GM06990 (cell line): Measurements from ENCODE around the gene PLAU.

ENCODE experiments used
- DNase-seq: peaks from one replicate; pipeline ENCODE4 v3.0.0-alpha.2; 2011; ENCODE audit not compliant: insufficient read length; ENCODE audit errors: extremely low read depth
- H3K27me3 ChIP-seq: replicated peaks from 2 replicates; pipeline ENCODE4 v1.6.0; 2011; ENCODE audit warnings: low read length; ENCODE audit not compliant: control insufficient read depth, insufficient read depth
- H3K36me3 ChIP-seq: 2 replicates; pipeline ENCODE4 v1.5.1; 2011; ENCODE audit warnings: low read length; ENCODE audit not compliant: control insufficient read depth, insufficient read depth
- H3K4me3 ChIP-seq: replicated peaks from 2 replicates; pipeline ENCODE4 v1.5.1; 2011; ENCODE audit warnings: low read depth, mild to moderate bottlenecking, control low read depth, low read length
- TF ChIP-seq, protein P1 (sequence below): IDR thresholded peaks from 2 replicates; pipeline ENCODE4 v1.5.1; 2011; ENCODE audit warnings: low read length, control low read depth, mild to moderate bottlenecking, inconsistent platforms; ENCODE audit not compliant: insufficient read depth, poor library complexity, severe bottlenecking

Gene PLAU

DNA sequence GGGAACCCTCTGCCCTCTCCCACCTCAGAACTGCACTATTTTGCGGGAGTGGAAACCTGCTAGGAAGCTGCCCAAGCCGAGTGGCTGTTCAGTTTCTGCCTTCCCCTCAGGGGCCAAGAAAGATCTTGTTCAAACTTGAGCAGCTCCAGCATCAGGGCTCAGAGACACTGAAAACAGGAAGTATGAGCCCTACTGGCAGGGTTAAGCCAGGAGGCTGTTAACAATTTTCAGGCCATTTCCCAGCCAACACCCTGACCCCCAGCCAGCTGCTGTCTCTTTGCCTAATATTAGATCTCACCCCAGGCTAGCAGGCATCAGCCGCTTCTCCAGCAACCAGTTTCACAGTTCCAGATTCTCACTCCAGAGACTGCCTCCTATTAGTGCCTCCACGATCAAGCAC is 9.2 kb downstream of the PLAU start:
- TF ChIP-seq, protein P1, sequence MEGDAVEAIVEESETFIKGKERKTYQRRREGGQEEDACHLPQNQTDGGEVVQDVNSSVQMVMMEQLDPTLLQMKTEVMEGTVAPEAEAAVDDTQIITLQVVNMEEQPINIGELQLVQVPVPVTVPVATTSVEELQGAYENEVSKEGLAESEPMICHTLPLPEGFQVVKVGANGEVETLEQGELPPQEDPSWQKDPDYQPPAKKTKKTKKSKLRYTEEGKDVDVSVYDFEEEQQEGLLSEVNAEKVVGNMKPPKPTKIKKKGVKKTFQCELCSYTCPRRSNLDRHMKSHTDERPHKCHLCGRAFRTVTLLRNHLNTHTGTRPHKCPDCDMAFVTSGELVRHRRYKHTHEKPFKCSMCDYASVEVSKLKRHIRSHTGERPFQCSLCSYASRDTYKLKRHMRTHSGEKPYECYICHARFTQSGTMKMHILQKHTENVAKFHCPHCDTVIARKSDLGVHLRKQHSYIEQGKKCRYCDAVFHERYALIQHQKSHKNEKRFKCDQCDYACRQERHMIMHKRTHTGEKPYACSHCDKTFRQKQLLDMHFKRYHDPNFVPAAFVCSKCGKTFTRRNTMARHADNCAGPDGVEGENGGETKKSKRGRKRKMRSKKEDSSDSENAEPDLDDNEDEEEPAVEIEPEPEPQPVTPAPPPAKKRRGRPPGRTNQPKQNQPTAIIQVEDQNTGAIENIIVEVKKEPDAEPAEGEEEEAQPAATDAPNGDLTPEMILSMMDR = no peak
- Histone ChIP-seq H3K27me3 (peaks cover 2% of the 10 kb centered on the region), H3K4me3 (no peak overlapping the region), H3K36me3 (no peaks in the 10 kb centered on the region)
- DNase-seq = peak; percentile 42

DNA sequence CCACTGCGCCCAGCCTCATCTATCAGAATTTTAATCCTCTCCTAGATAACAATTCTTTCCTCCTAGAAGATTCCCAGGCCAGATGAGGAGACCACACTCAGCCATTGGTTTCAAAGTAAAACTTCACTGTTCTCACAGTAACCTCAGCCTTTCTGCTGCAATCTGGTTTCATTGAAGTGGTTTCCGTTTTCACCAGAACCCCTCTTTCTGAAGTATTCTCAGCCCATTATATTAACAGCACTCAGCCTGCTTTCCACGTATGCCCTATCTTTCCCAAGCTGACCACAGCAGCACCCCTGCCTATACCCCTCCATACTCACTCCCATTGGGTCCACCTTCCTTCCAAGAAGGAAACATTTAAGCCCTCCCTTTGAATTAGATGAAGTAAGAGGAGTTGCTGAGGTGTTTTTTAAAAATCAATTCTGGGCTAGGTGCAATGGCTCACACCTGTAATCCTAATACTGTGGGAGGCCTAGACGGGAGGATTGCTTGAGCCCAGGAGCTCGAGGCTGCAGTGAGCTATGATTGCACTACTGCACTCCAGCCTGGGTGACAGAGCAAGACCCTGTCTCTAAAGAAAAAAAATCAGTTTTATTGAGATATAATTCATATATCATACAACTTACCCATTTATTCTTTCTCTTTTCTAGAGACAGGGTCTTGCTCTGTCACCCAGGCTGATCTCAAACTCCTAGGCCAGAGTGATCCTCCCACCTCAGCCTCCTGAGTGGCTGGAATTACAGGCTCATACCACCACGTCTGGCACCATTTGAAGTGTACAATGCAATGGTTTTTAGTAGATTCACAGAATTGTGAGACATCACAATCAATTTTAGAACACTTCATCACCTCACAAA is 11.3 kb downstream of the PLAU start:
- Histone ChIP-seq H3K36me3 (no peaks in the 10 kb centered on the region), H3K27me3 (peaks cover 2% of the 10 kb centered on the region), H3K4me3 (no peak overlapping the region)
- no peak for DNase-seq
- TF ChIP-seq, protein P1 = no peak

DNA sequence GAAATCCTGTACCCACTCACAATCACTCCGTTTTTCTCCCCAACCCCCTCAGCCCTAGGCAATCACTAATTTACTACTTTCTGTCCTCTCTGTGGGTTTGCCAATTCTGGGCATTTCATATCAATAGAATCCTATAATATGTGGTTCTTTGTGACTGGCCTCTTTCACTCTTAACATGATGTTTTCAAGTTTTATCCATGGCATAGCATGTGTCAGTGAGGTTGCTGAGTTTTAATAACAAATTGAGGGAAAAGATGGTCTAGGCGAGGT is 11.9 kb downstream of the PLAU start:
- DNase-seq = no peak
- H3K4me3 ChIP-seq = no peak overlapping the region
- TF ChIP-seq, protein P1 = no peak
- H3K27me3 ChIP-seq = peaks cover 2% of the 10 kb centered on the region
- no peaks in the 10 kb centered on the region for H3K36me3 ChIP-seq

DNA sequence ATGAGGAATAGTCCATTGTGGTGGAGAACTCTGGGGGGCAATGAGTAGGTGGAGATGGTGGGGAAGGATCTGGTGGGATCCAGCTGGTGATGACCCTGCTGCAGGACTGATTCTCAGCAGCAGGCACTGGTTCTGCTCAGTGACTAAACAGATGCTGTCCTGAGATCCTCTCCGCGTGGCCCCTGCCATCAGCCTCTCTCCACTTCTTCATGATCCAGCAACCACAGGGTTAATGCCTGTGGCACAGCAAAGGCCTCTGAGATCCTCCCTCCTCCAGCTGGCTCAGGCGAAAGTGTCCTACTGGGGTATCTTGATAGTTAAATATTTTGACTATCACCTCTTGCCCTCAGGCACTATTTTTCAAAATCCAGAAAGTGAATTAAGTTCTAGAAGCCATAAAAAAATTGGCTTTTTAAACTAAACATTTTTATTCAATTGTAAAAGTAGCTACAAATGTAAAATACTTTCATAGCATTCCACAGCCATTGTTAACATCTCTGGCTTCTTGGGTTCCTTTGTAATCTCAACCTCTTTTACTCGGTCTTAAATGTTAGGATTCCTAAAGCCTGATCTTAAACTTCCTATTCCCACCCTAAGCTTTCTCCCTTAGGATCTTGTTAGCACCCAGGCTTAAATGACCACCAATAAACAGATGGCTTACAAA is 13.1 kb downstream of the PLAU start:
- H3K4me3 ChIP-seq = no peak overlapping the region
- H3K36me3 ChIP-seq = no peaks in the 10 kb centered on the region
- TF ChIP-seq, protein P1 = no peak
- H3K27me3 ChIP-seq = peaks cover 2% of the 10 kb centered on the region
- no peak for DNase-seq

DNA sequence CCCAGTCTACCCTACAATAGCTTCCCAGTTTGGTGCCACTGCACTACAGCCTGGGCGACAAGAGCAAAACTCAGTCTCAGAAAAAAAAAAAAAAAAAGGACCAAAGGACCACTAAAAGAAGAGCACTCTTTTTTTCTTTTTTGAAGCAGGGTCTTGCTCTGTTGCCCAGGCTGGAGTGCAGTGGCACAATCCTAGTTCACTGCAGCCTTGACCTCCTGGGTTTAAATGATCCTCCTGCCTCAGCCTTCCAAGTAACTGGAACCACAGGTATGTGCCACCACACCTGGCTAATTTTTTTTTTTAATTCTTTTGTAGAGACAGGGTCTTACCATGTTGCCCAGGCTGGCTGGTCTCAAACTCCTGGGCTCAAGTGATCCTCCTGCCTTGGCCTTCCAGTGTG is 14.0 kb downstream of the PLAU start:
- no peak for DNase-seq
- no peak overlapping the region for H3K4me3 ChIP-seq
- TF ChIP-seq, protein P1 = no peak
- no peaks in the 10 kb centered on the region for H3K36me3 ChIP-seq
- peaks cover 2% of the 10 kb centered on the region for H3K27me3 ChIP-seq
